WTC11 (cell line): ENCODE measurements around the gene LRFN2.

Experiments
- CREM ChIP-seq: sonication (generic); formaldehyde crosslinking; IDR thresholded peaks from 2 replicates; pipeline ENCODE4 v1.8.1; 2022; ENCODE audit warnings: mild to moderate bottlenecking, missing genetic modification reagents, moderate library complexity
- CTCF ChIP-seq: fragments of 200-600 bp; IDR thresholded peaks from 2 replicates; pipeline ENCODE4 v1.8.0; 2022; ENCODE audit warnings: antibody characterized with exemption
- E2F5 ChIP-seq: sonication (generic); formaldehyde crosslinking; IDR thresholded peaks from 2 replicates; pipeline ENCODE4 v1.8.1; 2022; ENCODE audit warnings: mild to moderate bottlenecking, moderate library complexity, missing genetic modification reagents
- ELF4 ChIP-seq: sonication (generic); formaldehyde crosslinking; IDR thresholded peaks from 2 replicates; pipeline ENCODE4 v1.8.1; 2022; ENCODE audit warnings: low read depth, mild to moderate bottlenecking, moderate library complexity, missing genetic modification reagents
- MLX ChIP-seq: sonication (generic); formaldehyde crosslinking; IDR thresholded peaks from 2 replicates; pipeline ENCODE4 v1.8.1; 2023; ENCODE audit warnings: mild to moderate bottlenecking, missing genetic modification reagents, moderate library complexity
- MXD4 ChIP-seq: fragments of 250-450 bp; sonication (Bioruptor Pico); IDR thresholded peaks from 2 replicates; pipeline ENCODE4 v1.8.0; 2021; ENCODE audit warnings: mild to moderate bottlenecking, moderate library complexity, borderline replicate concordance
- NFYB ChIP-seq: sonication (generic); formaldehyde crosslinking; conservative IDR thresholded peaks from 2 replicates; pipeline ENCODE4 v1.8.0; 2022; ENCODE audit warnings: low read depth, missing genetic modification reagents
- RELA ChIP-seq: sonication (generic); formaldehyde crosslinking; IDR thresholded peaks from 2 replicates; pipeline ENCODE4 v1.8.1; 2022; ENCODE audit warnings: missing genetic modification reagents, mild to moderate bottlenecking, borderline replicate concordance
- TEAD4 ChIP-seq: sonication (generic); formaldehyde crosslinking; IDR thresholded peaks from 2 replicates; pipeline ENCODE4 v1.8.0; 2022; ENCODE audit warnings: mild to moderate bottlenecking, missing genetic modification reagents
- USF2 ChIP-seq: sonication (generic); formaldehyde crosslinking; IDR thresholded peaks from 2 replicates; pipeline ENCODE4 v1.8.1; 2023; ENCODE audit warnings: mild to moderate bottlenecking, missing genetic modification reagents, moderate library complexity

- TF ChIP-seq MLX (CRISPR knock-in tag) (no peak), RELA (CRISPR knock-in tag) (no peak), CTCF (no peak), ELF4 (CRISPR knock-in tag) (no peak), TEAD4 (CRISPR knock-in tag) (no peak), USF2 (CRISPR knock-in tag) (no peak), NFYB (no peak), CREM (CRISPR knock-in tag) (no peak), E2F5 (CRISPR knock-in tag) (no peak), MXD4 (no peak)
Observed at GRCh38 chr6:40606526-40606925, 19.4 kb upstream of the LRFN2 start.
